CD4-positive, alpha-beta T cell treated with Interleukin-1 beta for 1 hour (primary cell): ENCODE results near the gene IBTK.
"Not testable (repeated sequence)": the region's sequence is repeated elsewhere in the genome, so short reads cannot be mapped to it uniquely, and the experiment has no call there.

Source experiments
- DNase-seq, 2 donors: peaks; one replicate each; pipeline ENCODE4 v3.0.0-alpha.2; 2020 to 2022

IBTK gene

GRCh38 chr6:82247505-82248272 lies at the start of gene IBTK:
TSS of gene IBTK (minus strand) at chr6:82247744. CDS start at chr6:82240486, 7,258 bp downstream.
- peak; percentile 91 to 94 for DNase-seq

GRCh38 chr6:82283771-82284410 lies 36.3 kb upstream of the IBTK start:
- DNase-seq = no peak

GRCh38 chr6:82281550-82281949 lies 34.0 kb upstream of the IBTK start:
- DNase-seq = peak in 1 of 2 donors; percentile 22

GRCh38 chr6:82277686-82278085 lies 30.1 kb upstream of the IBTK start:
- no peak for DNase-seq

GRCh38 chr6:82275686-82276085 lies 28.1 kb upstream of the IBTK start:
- DNase-seq = no peak

GRCh38 chr6:82273295-82273694 lies 25.8 kb upstream of the IBTK start:
- no peak for DNase-seq

- peak in 1 of 2 donors; percentile 39 for DNase-seq
These were observed 23.5 kb upstream of the IBTK start for GRCh38 chr6:82270881-82271635.

GRCh38 chr6:82268301-82268846 lies 20.8 kb upstream of the IBTK start:
- no peak for DNase-seq

- no peak for DNase-seq
These were observed 17.3 kb upstream of the IBTK start for GRCh38 chr6:82264824-82265223.

GRCh38 chr6:82264321-82264720 lies 16.8 kb upstream of the IBTK start:
- no peak for DNase-seq

GRCh38 chr6:82263916-82264315 lies 16.4 kb upstream of the IBTK start:
- DNase-seq = no peak

- no peak for DNase-seq
These were observed 13.6 kb upstream of the IBTK start for GRCh38 chr6:82260997-82261732.

GRCh38 chr6:82259389-82259788 lies 11.8 kb upstream of the IBTK start:
- no peak for DNase-seq

- no peak for DNase-seq
These were observed 9.7 kb upstream of the IBTK start for GRCh38 chr6:82257088-82257774.

GRCh38 chr6:82254722-82255121 lies 7.2 kb upstream of the IBTK start:
- DNase-seq = not testable (repeated sequence)

GRCh38 chr6:82251942-82252341 lies 4.4 kb upstream of the IBTK start:
- peak in 1 of 2 donors; percentile 41 for DNase-seq

- DNase-seq = no peak
These were observed 2.1 kb upstream of the IBTK start for GRCh38 chr6:82249381-82250253.

GRCh38 chr6:82248273-82248735 lies 760 bp upstream of the IBTK start:
- peak in 1 of 2 donors; percentile 14 for DNase-seq

- peak in 1 of 2 donors; percentile 40 for DNase-seq
These were observed 591 bp downstream of the IBTK start for GRCh38 chr6:82246802-82247504.

GRCh38 chr6:82246370-82246769 lies 1.2 kb downstream of the IBTK start:
- DNase-seq = peak in 1 of 2 donors; percentile 6
